IPS DF 4.7 (cell line): ENCODE data around the gene ZCCHC24.
"Not testable (repeated sequence)": the region's sequence is repeated elsewhere in the genome, so short reads cannot be mapped to it uniquely, and the experiment has no call there.

Experiments
- DNase-seq: peaks from one replicate; pipeline ENCODE4 v3.0.0-alpha.2; 2013; ENCODE audit warnings: low spot score; ENCODE audit errors: extremely low read depth

Gene ZCCHC24

GRCh38 chr10:79472951-79473350 lies 27.5 kb upstream of the ZCCHC24 start:
- DNase-seq, result no peak

GRCh38 chr10:79472449-79472848 lies 27.0 kb upstream of the ZCCHC24 start:
- DNase-seq, result no peak

- no peak for DNase-seq
Measured at GRCh38 chr10:79471776-79472175, 26.4 kb upstream of the ZCCHC24 start.

- DNase-seq, result no peak
Measured at GRCh38 chr10:79470096-79470495, 24.7 kb upstream of the ZCCHC24 start.

DNA sequence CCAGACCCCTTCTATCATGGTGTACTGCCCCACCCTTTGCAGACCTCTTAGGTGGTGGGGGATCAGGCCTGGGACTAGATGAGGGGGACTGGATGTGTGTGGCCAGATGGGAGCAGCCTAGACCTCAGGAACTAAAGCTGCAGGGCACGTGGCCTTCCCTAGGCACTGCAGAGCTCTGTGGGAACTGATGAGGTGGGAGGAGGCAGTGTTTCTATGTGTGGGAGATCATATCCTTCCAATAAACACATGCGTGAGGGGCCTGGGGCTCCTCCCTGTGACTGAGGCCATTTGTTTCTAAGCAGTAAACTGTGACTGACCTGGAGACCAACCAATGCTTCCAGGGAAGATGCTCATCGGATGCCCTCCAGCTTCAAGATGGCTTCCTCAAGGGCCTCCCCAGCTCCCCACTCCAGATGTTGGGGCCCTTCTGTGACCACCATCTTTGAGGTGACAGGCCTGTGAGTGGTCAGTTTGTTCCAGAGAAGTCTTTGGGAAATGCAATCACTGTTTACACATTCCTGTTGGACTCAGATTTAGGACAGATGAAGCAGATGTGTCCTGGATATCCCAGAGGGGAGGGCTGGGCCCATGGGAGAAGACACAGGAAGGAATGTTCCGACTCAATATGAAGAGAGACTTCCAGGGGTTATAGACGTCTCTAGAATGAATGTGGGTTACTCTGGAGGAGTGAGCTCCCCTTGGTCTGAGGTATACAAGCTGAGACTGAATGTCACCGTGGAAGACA lies 23.6 kb upstream of the ZCCHC24 start:
- DNase-seq, result no peak

- no peak for DNase-seq
Measured at GRCh38 chr10:79468015-79468560, 22.7 kb upstream of the ZCCHC24 start.

DNA sequence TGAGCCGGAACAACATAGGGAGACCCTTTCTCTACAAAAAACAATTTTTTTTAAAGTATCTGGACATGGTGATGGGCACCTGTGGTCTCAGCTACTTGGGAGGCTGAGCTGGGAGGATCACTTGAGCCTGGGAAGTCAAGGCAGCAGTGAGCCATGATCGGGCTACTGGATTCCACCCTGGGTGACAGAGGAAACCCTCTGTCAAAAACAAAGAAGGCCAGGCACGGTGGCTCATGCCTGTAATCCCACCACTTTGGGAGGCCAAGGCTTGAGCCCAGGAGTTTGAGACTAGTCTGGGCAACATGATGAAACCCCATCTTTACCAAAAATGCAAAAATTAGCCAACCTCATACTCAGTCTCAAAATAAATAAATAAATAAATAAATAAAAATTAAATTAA lies 19.9 kb upstream of the ZCCHC24 start:
- no peak for DNase-seq

DNA sequence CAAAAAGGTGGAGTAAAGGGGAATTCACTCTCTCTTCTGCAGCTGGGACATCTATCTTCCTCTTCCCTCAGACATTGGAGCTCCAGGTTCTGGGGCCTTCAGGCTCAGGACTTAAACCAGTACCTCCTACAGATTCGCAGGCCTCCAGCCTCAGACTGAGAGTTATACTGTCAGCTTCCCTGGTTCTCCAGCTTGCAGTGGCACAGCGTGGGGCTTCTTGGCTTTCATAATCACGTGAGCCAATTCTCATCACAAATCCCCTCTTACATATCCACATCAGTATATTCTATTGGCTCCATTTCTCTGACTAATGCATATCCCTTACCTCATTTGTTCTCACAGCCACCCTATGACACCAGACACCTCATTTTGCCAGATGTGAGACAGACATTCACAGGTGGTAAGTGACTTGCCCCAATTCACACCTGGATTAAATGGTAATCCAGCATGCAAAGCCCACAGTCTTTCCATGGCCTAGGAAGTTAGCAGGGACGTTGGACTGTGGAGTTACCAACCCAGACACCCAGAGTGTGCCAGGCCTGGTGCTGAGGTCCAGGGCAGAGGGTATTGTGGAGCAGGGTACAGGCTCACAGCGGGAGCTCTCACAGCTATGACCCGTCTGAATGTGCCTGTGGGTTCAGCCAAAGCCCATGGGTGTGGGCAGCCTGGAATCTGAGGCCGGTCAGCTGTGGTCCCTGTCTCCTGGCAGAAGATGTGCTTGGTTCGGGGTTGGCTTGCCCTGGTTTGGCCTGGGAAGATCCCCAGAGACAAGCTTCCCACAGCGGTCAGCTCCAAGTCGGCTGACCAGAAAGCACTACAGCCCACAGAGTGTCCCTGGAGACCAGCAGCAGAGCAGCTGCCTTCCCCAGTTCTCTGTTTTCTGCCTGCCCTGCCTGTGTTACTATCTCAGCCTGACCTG lies 18.4 kb upstream of the ZCCHC24 start:
- DNase-seq, result no peak

DNA sequence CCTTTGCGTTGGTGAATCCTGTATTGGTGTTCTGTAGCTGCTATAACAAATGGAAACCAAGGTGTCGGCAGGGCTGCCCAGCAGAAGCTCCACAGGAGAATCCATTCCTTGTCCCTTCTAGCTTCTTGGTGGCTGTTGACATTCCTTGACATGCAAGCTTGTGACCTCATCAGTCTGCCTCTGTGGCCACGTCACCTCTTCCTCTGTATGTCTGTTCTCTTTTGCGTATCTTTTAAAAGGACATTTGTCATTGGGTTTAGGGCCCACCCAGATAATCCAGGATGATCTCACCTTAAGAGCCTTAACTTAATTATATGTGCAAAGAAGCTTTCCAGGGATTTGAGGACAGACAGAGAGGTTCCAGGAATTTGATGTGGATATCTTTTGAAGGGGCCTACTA lies 15.3 kb upstream of the ZCCHC24 start:
- no peak for DNase-seq

- DNase-seq, result no peak
Measured at GRCh38 chr10:79459243-79459642, 13.8 kb upstream of the ZCCHC24 start.

DNA sequence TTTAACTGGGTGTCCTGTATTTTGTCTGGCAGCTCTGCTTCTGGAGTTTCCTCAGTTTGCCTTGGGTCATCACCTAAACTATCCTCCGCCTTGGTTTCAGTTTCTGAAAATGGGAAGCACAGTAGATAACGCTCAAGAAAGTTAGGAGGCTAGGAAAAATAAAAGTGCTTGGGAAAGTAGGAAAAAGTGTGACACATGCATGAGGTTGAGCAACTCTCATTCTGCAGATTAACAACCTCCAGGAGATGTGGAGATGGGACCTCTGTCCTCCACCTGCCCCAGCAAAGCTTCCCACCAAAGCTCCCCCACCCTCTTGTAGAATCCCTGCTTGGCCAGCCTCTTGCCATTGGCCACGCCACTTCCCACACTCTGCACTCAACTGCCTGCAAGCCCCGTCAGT lies 13.1 kb upstream of the ZCCHC24 start:
- no peak for DNase-seq

- no peak for DNase-seq
Measured at GRCh38 chr10:79457256-79457785, 11.9 kb upstream of the ZCCHC24 start.

DNA sequence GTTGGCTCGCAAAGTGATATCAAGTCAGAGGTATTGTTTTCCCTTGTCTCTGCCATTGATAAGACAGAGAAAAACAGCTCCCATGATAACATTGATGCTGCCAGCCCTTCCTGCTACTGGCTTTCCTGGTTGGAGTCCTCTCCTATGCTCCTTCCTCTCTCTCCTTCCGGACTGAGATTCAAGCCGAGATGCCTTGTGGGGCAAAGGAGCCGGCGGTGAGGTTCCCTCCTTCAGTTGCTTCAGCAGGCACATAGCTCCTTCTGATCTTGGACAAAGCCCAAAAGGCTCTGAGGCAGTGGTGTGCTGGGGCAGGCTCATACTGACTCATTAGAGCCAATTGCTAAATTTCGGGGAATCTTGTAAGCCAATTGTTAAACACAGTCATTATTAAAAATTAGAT lies 8.8 kb upstream of the ZCCHC24 start:
- no peak for DNase-seq

DNA sequence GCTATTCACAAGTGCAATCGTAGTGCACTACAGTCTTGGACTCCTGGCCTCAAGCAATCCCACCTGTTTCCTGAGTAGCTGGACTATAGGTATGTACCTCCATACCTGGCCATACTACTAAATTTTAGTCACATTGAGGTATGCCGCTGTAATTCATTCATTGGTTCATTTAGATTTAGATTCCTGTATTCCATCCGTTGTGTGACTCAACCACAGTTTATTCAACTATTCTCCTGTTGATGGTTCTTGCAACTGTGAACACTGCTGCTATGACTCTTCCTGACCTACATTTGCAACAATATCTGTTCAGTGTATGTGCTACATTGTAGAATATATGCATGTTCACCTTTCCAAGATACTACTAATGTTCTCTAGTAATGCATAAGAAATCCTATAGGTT lies 8.0 kb upstream of the ZCCHC24 start:
- no peak for DNase-seq

GRCh38 chr10:79452174-79452611 lies 6.8 kb upstream of the ZCCHC24 start:
- DNase-seq, result no peak

DNA sequence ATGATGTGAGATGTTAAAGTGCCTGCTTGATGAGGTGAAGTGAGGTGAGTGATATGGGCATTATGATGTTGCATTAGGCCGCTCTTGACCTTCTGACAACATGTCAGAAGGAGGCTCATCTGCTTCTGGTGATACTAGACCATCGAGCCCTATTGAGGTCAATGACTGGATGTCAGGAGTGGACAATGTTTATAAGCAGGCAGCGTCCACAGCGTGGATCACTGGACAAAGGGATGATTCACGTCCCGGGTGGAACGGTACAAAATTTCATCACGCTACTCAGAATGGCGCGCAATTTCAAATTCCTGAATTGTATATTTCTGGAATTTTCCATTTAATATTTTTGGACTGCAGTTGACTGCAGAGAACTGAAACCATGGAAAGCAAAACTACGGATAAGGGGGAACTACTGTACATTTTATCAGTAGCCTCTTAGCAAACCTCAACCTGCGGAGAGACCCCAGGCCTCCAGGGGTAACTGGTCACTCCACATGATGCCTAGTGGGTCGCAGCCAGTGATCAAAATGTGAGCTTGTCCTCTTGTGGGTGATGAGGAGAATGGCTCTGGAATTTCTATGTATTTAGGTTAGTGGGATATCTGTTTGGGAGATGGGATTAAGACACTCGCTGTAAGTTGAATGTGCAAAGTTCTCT lies 5.7 kb upstream of the ZCCHC24 start:
- no peak for DNase-seq

GRCh38 chr10:79449181-79450146 lies 4.0 kb upstream of the ZCCHC24 start:
- no peak for DNase-seq

DNA sequence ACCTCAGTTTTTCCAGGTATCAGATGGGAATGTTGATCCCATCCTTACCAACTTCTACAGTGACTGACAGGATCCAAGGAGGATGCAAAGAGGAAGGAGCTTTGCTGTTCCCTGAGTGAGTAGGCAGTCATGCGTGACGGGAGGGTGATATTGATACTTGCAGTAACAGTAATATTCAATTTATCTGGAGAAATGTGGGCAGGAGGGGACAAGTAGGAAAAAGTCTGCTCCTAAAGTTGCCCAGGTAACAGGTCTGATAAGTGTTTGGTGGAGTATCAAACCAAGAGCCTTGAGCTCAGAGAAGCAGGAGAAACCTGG lies 3.3 kb upstream of the ZCCHC24 start:
- no peak for DNase-seq

- no peak for DNase-seq
Measured at GRCh38 chr10:79447911-79448731, 2.7 kb upstream of the ZCCHC24 start.

DNA sequence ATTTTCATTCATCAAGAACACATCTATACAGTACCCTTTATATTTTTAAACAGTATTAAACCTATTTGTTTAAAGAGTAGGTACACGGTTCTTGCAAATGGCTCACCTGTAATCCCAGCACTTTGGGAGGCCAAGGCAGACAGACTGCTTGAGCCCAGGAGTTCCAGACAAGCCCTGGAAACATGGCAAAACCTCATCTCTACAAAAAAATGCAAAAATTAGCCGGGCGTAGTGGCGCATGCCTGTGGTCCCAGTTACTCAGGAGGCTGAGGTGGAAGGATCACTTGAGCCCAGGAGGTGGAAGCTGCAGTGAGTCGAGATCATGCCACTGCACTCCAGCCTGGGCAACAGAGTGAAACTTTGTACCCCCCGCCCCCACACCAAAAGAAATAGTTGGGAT lies 1.8 kb upstream of the ZCCHC24 start:
- DNase-seq, result not testable (repeated sequence)
